PC-9 (cell line): ENCODE data around the gene HOXA11. TPM values are rescaled to one million over a fixed set of nuclear protein-coding genes. Genes with fewer than 3 reads are reported as not detected.

ENCODE experiments used
- BruUV-seq: library from RNA; stranded (reverse); fragments of 400-500 nt; replicated peaks from 2 replicates; lab custom pipeline; 2021; lab: Mats Ljungman, UMichigan
- CTCF ChIA-PET: fragments of 300-600 bp; sonication (Branson Sonifier 250); formaldehyde crosslinking; loops from one replicate; lab custom pipeline; 2022; ENCODE audit warnings: antibody characterized with exemption; lab: Charles Lee
- POLR2A ChIA-PET: fragments of 300-600 bp; sonication (Branson Sonifier 250); formaldehyde crosslinking; loops from one replicate; lab custom pipeline; 2022; ENCODE audit warnings: antibody characterized with exemption; ENCODE audit not compliant: unreplicated experiment; lab: Charles Lee
- DNase-seq, 2 experiments: peaks; one replicate each; pipeline versions ENCODE4 v3.0.0 to v3.0.0-alpha.2; 2015 to 2022; ENCODE audit warnings: mixed read lengths in 1 of 2
- H2AFZ ChIP-seq: fragments of 200-600 bp; sonication (generic); 2 replicates; pipeline ENCODE4 v1.8.1; 2017; ENCODE audit warnings: antibody characterized with exemption
- H3F3A ChIP-seq: fragments of 200-600 bp; sonication (generic); 2 replicates; pipeline ENCODE4 v1.8.1; 2017; ENCODE audit warnings: antibody characterized with exemption, mild to moderate bottlenecking, low read depth; ENCODE audit not compliant: insufficient read depth
- H3K27ac ChIP-seq: fragments of 200-600 bp; sonication (generic); 2 replicates; pipeline ENCODE4 v1.6.1; 2016; ENCODE audit warnings: mixed run types
- H3K27me3 ChIP-seq: fragments of 200-600 bp; sonication (generic); 2 replicates; pipeline ENCODE4 v1.6.1; 2016; ENCODE audit warnings: low read depth, mixed run types; ENCODE audit not compliant: insufficient read depth
- H3K36me3 ChIP-seq: fragments of 200-600 bp; sonication (generic); 2 replicates; pipeline ENCODE4 v1.6.1; 2016; ENCODE audit warnings: low read depth, mixed run types
- H3K4me1 ChIP-seq: fragments of 200-600 bp; sonication (generic); replicated peaks from 2 replicates; pipeline ENCODE4 v1.6.1; 2016; ENCODE audit warnings: mixed run types; ENCODE audit not compliant: insufficient read depth
- H3K4me2 ChIP-seq: fragments of 200-600 bp; sonication (generic); 2 replicates; pipeline ENCODE4 v1.6.1; 2017; ENCODE audit warnings: mixed run types
- H3K4me3 ChIP-seq: fragments of 200-600 bp; sonication (generic); 2 replicates; pipeline ENCODE4 v1.6.1; 2016; ENCODE audit warnings: mixed run types
- H3K79me2 ChIP-seq: fragments of 200-600 bp; sonication (generic); 2 replicates; pipeline ENCODE4 v1.6.1; 2017; ENCODE audit warnings: low read depth, mixed run types
- H3K9me2 ChIP-seq: fragments of 200-600 bp; sonication (generic); 2 replicates; pipeline ENCODE4 v1.8.1; 2017; ENCODE audit warnings: mild to moderate bottlenecking; ENCODE audit not compliant: insufficient read depth
- H3K9me3 ChIP-seq: fragments of 200-600 bp; sonication (generic); 2 replicates; pipeline ENCODE4 v1.8.1; 2016; ENCODE audit warnings: low read depth; ENCODE audit not compliant: insufficient read depth
- H4K20me1 ChIP-seq: fragments of 200-600 bp; sonication (generic); 2 replicates; pipeline ENCODE4 v1.8.1; 2017; ENCODE audit not compliant: insufficient read depth
- EZH2 ChIP-seq: fragments of 200-600 bp; sonication (generic); IDR thresholded peaks from 2 replicates; pipeline ENCODE4 v1.8.0; 2017; ENCODE audit warnings: antibody characterized with exemption, low read depth
- intact Hi-C: fragments of 100-400 bp; cut with micrococcal nuclease; formaldehyde crosslinking; loops from one replicate; pipeline ENCODE4 v1.10.0; 2022; ENCODE audit not compliant: unreplicated experiment
- total RNA-seq: library from RNA; stranded (reverse); gene quantifications from 2 replicates; pipeline ENCODE4 v1.2.3, GENCODE V29; 2021
- TF ChIP-seq, protein P1 (sequence below): fragments of 200-600 bp; sonication (generic); conservative IDR thresholded peaks from 2 replicates; pipeline ENCODE4 v1.6.1; 2017; ENCODE audit warnings: mixed run types, antibody characterized with exemption, mild to moderate bottlenecking, moderate library complexity

HOXA11 gene
- total RNA-seq, 1 experiment from 2014 or later = 0.26 TPM

GRCh38 chr7:27171637-27172314 lies 13.3 kb downstream of the HOXA11 start:
- Histone ChIP-seq H3K36me3 (no peaks in the 10 kb centered on the region), H2AFZ (no peak overlapping the region), H3K4me3 (no peak overlapping the region), H3K9me2 (no peaks in the 10 kb centered on the region), H3K9me3 (no peaks in the 10 kb centered on the region), H3F3A (peaks cover 21% of the 10 kb centered on the region), H3K79me2 (no peaks in the 10 kb centered on the region), H3K4me1 (peaks cover 20% of the 10 kb centered on the region), H3K27ac (no peak overlapping the region), H3K27me3 (no peaks in the 10 kb centered on the region), H4K20me1 (no peaks in the 10 kb centered on the region), H3K4me2 (no peak overlapping the region)
- ChIA-PET POLR2A (interaction anchor here (0.6 kb wide), 1 partner anchor 637 kb away, joined by 4 read pairs; no protein-coding TSS in a partner anchor), CTCF (no interaction called here)
- BruUV-seq = no TSS peak
- intact Hi-C loops = no loop called here
- TF ChIP-seq, protein P1, sequence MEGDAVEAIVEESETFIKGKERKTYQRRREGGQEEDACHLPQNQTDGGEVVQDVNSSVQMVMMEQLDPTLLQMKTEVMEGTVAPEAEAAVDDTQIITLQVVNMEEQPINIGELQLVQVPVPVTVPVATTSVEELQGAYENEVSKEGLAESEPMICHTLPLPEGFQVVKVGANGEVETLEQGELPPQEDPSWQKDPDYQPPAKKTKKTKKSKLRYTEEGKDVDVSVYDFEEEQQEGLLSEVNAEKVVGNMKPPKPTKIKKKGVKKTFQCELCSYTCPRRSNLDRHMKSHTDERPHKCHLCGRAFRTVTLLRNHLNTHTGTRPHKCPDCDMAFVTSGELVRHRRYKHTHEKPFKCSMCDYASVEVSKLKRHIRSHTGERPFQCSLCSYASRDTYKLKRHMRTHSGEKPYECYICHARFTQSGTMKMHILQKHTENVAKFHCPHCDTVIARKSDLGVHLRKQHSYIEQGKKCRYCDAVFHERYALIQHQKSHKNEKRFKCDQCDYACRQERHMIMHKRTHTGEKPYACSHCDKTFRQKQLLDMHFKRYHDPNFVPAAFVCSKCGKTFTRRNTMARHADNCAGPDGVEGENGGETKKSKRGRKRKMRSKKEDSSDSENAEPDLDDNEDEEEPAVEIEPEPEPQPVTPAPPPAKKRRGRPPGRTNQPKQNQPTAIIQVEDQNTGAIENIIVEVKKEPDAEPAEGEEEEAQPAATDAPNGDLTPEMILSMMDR = no peak
- no peak for TF ChIP-seq EZH2
- no peak for DNase-seq

DNA sequence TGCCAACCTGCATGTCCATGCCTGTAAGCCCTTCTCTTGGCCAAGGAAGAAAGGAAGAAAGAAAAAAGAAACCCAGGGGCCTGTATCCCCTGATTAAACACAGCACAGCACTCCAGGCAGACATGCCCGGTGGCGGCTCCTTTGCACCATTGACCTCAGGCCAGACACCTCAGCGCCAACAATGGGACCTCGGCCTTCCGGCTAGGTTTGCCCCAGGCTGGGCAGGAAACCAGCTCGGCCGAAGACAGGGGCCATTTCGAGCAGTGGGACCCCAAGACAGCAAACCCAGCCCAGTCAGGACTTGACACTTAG lies 13.8 kb downstream of the HOXA11 start:
- POLR2A ChIA-PET = interaction anchor here (0.6 kb wide), 1 partner anchor 638 kb away, joined by 4 read pairs; no protein-coding TSS in a partner anchor
- Histone ChIP-seq H4K20me1 (no peaks in the 10 kb centered on the region), H3K4me2 (no peak overlapping the region), H3K27ac (no peak overlapping the region), H3K79me2 (no peaks in the 10 kb centered on the region), H3K27me3 (no peaks in the 10 kb centered on the region), H3K9me2 (no peaks in the 10 kb centered on the region), H2AFZ (no peak overlapping the region), H3K36me3 (no peaks in the 10 kb centered on the region), H3K9me3 (no peaks in the 10 kb centered on the region), H3K4me3 (no peak overlapping the region), H3K4me1 (peaks cover 20% of the 10 kb centered on the region), H3F3A (peaks cover 21% of the 10 kb centered on the region)
- no TSS peak for BruUV-seq
- TF ChIP-seq, protein P1 = no peak
- no peak for TF ChIP-seq EZH2
- CTCF ChIA-PET = no interaction called here
- intact Hi-C loops = no loop called here
- DNase-seq = no peak

DNA sequence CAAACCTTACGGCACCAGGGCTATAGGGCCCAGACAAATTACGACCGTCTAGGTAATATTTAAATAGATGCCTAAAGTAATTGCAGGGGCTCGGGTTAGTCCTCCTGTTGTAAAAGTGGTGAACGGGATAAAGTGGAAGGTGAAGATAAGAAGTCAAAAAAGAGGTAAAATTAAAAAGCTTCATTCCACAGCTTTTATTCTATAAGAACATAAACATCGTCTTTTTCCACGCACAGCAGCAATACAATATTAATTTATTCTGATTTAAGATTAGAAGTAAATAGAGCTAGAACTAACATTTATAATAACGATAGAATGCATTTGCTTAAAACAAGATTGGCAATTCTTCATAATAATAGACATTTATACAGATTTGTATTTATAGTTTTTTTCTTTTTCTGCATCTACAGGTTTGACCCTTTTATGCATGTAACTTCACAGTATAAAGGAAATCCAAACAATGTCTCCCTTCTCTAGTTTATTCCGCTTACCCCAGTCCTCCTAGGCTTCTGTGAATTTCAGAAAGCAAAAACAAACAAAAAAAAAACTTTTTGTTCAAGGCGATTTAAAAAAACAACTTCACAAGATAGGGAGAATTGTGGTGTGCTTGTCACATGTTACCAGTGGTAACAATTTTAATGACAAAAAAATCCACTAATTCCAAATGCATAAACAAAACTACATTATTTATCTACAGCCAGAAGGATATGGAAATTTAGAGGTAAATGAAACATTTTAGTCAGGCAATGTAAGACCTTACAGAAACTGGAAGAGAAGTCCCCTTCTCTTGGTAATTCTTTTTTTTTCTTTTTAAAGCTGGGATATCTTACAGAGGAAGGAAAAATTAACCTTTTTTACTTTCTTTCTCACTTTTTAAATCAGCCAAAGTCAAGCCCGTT lies 14.4 kb downstream of the HOXA11 start:
- Histone ChIP-seq H3K27ac (no peak overlapping the region), H3K27me3 (no peaks in the 10 kb centered on the region), H3K9me2 (no peaks in the 10 kb centered on the region), H2AFZ (peak overlapping the region; percentile 94), H3K9me3 (no peaks in the 10 kb centered on the region), H4K20me1 (no peaks in the 10 kb centered on the region), H3K4me1 (peaks cover 20% of the 10 kb centered on the region), H3K36me3 (no peaks in the 10 kb centered on the region), H3K4me3 (peak overlapping the region; percentile 94), H3K79me2 (no peaks in the 10 kb centered on the region), H3F3A (peaks cover 21% of the 10 kb centered on the region), H3K4me2 (peak overlapping the region; percentile 100)
- ChIA-PET POLR2A (interaction anchor here (0.6 kb wide), 1 partner anchor 638 kb away, joined by 4 read pairs; no protein-coding TSS in a partner anchor), CTCF (interaction anchor here (0.8 to 0.9 kb wide), 2 partner anchors 9 to 25 kb away, joined by 3 read pairs; no protein-coding TSS in a partner anchor)
- TF ChIP-seq, protein P1 = no peak
- no peak for TF ChIP-seq EZH2
- BruUV-seq = TSS peak; percentile 45
- intact Hi-C loops = no loop called here
- DNase-seq = no peak
